HCEC 1CT (cell line): ENCODE measurements around the gene TMEM135.
"Not testable (repeated sequence)": the region's sequence is repeated elsewhere in the genome, so short reads cannot be mapped to it uniquely, and the experiment has no call there.

ENCODE experiments used
- DNase-seq: peaks from one replicate; pipeline ENCODE4 v3.0.0-alpha.2; 2017

Gene TMEM135

GRCh38 chr11:87020764-87021365 lies 16.9 kb upstream of the TMEM135 start:
- no peak for DNase-seq

- DNase-seq: no peak
Measured at GRCh38 chr11:87022254-87022653, 15.5 kb upstream of the TMEM135 start.

GRCh38 chr11:87022738-87023137 lies 15.0 kb upstream of the TMEM135 start:
- no peak for DNase-seq

- not testable (repeated sequence) for DNase-seq
Measured at GRCh38 chr11:87026415-87026814, 11.3 kb upstream of the TMEM135 start.

GRCh38 chr11:87030458-87031054 lies 7.2 kb upstream of the TMEM135 start:
- DNase-seq: no peak

GRCh38 chr11:87031433-87032170 lies 6.1 kb upstream of the TMEM135 start:
- no peak for DNase-seq

- no peak for DNase-seq
Measured at GRCh38 chr11:87033561-87033960, 4.2 kb upstream of the TMEM135 start.

GRCh38 chr11:87035976-87036583 lies 1.7 kb upstream of the TMEM135 start:
- DNase-seq: no peak

GRCh38 chr11:87036756-87037449 lies 831 bp upstream of the TMEM135 start:
- DNase-seq: no peak

- DNase-seq: peak; percentile 25
Measured at GRCh38 chr11:87038235-87038977, 672 bp downstream of the TMEM135 start.

GRCh38 chr11:87039371-87039770 lies 1.6 kb downstream of the TMEM135 start:
- no peak for DNase-seq

- DNase-seq: no peak
Measured at GRCh38 chr11:87043894-87044293, 6.2 kb downstream of the TMEM135 start.

GRCh38 chr11:87046824-87047223 lies 9.1 kb downstream of the TMEM135 start:
- DNase-seq: no peak

- DNase-seq: no peak
Measured at GRCh38 chr11:87056091-87056490, 18.4 kb downstream of the TMEM135 start.

GRCh38 chr11:87057749-87058148 lies 20.0 kb downstream of the TMEM135 start:
- no peak for DNase-seq

- DNase-seq: no peak
Measured at GRCh38 chr11:87059596-87060390, 22.1 kb downstream of the TMEM135 start.

GRCh38 chr11:87061766-87062165 lies 24.0 kb downstream of the TMEM135 start:
- DNase-seq: no peak

GRCh38 chr11:87063982-87064381 lies 26.2 kb downstream of the TMEM135 start:
- DNase-seq: peak; percentile 29

- DNase-seq: no peak
Measured at GRCh38 chr11:87072787-87073186, 35.1 kb downstream of the TMEM135 start.

GRCh38 chr11:87076260-87076783 lies 38.6 kb downstream of the TMEM135 start:
- no peak for DNase-seq

GRCh38 chr11:87076874-87077429 lies 39.2 kb downstream of the TMEM135 start:
- DNase-seq: no peak
